ENCODE data around the gene ZBTB40. TPM values are rescaled to one million over a fixed set of nuclear protein-coding genes. Genes with fewer than 3 reads are reported as not detected.

Gene ZBTB40
- total RNA-seq, 2 donors from 2014 or later = 26.8 to 34.5 TPM

DNA sequence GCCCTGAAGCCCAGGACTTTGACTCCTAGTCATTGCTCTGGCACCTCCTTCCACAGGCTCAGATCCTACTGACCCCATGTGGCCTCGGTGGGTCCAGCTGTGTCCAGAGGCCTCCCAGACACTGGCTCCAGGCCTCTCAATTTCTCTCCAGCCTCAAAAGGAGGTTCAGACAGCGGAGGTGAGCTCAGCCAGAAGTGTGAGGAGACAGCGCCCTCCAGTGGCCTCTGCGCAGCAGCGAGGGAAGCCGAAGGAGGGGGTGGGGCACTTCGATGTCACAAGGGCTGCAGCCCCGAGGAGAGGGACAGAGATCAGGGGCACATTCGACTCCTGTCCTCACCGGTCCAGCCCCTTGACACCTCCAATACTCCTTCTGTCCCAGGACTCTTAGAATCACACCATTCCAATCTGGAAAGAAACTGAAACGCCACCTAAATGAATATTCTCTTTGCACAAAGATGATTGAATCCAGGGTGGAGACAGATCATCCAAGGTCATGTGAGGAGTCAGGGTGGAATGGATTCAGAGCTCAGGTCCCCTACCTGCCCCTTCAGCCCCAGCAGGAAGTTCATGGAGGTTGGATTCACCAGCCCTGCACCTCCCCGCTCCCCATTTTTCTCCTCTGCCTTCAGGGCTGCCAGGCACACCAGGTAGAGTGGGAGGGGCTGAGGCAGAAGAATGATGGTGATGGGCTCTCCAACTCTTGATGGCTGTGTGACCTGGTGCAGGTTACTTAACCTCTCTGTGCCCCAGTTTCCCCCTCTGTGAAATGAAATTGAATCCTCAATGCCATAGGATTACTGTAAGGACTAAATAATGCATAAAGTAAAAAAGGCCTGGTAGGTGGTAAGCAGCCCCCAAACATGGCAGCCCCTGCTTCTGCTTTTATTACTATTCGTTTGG is 34.8 kb upstream of the ZBTB40 start:
- peak; percentile 89 for ATAC-seq
- peak; percentile 22 to 71 (median 48) for DNase-seq
- Mint-ChIP-seq H3K27ac (no peak overlapping the region), H3K4me3 (peak overlapping the region; percentile 43), H3K27me3 (peaks cover 57% of the 10 kb centered on the region), H3K4me1 (peaks cover 5% of the 10 kb centered on the region), H3K36me3 (ENCODE audit: low read depth) (peaks cover 2% of the 10 kb centered on the region)
- H3K9me3 ChIP-seq (ENCODE audit: control insufficient read depth, low read length, poor library complexity, severe bottlenecking) = no peaks in the 10 kb centered on the region

DNA sequence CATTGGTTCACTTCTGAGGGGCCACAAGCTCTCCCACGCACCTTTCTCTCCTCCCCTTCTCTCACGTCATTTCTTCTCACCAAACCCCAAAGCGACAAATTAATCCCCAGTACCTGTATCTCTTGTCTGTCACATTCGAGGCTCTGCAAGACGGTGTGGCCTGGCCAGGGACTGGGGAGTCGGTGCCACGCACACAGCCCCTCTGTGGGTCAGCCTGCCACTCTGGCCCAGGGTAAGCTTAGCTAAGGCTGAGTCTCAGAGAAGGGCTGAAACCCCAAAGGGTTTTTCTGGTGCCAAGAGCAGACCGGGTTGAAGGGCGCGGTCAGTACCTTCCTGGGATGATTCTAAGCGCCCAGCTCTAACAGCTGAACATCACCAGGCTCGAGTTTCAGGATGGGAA is 34.2 kb upstream of the ZBTB40 start:
- Mint-ChIP-seq H3K27me3 (peaks cover 59% of the 10 kb centered on the region), H3K4me1 (peaks cover 5% of the 10 kb centered on the region), H3K4me3 (peak overlapping the region; percentile 57), H3K27ac (no peak overlapping the region), H3K36me3 (ENCODE audit: low read depth) (peaks cover 2% of the 10 kb centered on the region)
- DNase-seq = no peak
- no peaks in the 10 kb centered on the region for H3K9me3 ChIP-seq (ENCODE audit: control insufficient read depth, low read length, poor library complexity, severe bottlenecking)
- no peak for ATAC-seq

- Mint-ChIP-seq H3K4me1 (peaks cover 5% of the 10 kb centered on the region), H3K27me3 (peaks cover 56% of the 10 kb centered on the region), H3K4me3 (no peak overlapping the region), H3K27ac (no peak overlapping the region), H3K36me3 (ENCODE audit: low read depth) (peaks cover 2% of the 10 kb centered on the region)
- DNase-seq (no peak), ATAC-seq (no peak)
- H3K9me3 ChIP-seq (ENCODE audit: control insufficient read depth, low read length, poor library complexity, severe bottlenecking) = no peaks in the 10 kb centered on the region
Measured at GRCh38 chr1:22418312-22418711, 33.3 kb upstream of the ZBTB40 start.

DNA sequence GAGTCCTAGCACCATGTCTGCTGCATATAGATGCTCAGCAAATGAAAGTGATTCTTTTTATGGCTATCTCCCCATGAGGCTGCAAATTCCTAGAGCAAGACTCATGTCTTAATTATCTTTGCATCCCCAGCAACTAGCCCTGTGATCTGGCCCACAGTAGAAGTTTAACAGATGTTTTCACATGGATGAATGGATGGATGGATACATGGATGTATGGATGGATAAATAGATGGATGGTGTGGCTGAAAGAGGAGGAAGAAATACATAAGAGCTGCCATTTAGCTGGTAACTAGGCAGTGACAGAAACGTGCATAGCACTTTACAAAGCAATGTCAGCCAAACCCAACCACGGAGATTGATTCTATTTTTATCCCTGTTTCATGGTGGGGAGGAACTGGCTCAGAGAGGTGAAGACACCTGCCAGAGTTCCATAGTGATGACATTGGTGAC is 32.7 kb upstream of the ZBTB40 start:
- no peaks in the 10 kb centered on the region for H3K9me3 ChIP-seq (ENCODE audit: control insufficient read depth, low read length, poor library complexity, severe bottlenecking)
- H3K27ac Mint-ChIP-seq = no peak overlapping the region
- H3K4me1 Mint-ChIP-seq = peaks cover 5% of the 10 kb centered on the region
- DNase-seq = no peak
- H3K27me3 Mint-ChIP-seq = peaks cover 52% of the 10 kb centered on the region
- H3K4me3 Mint-ChIP-seq = no peak overlapping the region
- ATAC-seq = no peak
- peaks cover 2% of the 10 kb centered on the region for H3K36me3 Mint-ChIP-seq (ENCODE audit: low read depth)

- peaks cover 2% of the 10 kb centered on the region for H3K36me3 Mint-ChIP-seq (ENCODE audit: low read depth)
- no peak overlapping the region for H3K4me3 Mint-ChIP-seq
- peak; percentile 61 for ATAC-seq
- H3K27ac Mint-ChIP-seq = no peak overlapping the region
- H3K9me3 ChIP-seq (ENCODE audit: control insufficient read depth, low read length, poor library complexity, severe bottlenecking) = no peaks in the 10 kb centered on the region
- peaks cover 47% of the 10 kb centered on the region for H3K27me3 Mint-ChIP-seq
- peaks cover 5% of the 10 kb centered on the region for H3K4me1 Mint-ChIP-seq
- peak in 2 of 3 donors; percentile 18 to 22 for DNase-seq
Measured at GRCh38 chr1:22420455-22421053, 31.1 kb upstream of the ZBTB40 start.

DNA sequence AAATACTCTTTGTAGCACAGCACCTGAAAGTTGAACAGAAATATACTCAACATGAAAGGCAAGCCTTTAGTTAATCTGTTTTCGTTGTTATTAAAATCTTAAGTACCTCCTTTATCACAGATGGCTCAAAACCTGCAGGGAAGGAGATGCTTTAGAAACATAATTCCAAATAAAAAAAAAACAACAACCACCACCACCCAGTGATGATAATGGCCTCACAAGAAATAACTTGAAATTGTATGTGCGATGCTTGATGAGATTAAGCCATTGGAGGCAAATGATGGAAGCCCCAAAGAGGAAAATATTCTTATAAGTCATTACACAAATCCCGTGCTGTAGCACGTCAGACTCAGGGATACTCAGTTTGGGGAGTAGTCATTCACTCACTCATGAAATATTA is 24.9 kb upstream of the ZBTB40 start:
- no peak overlapping the region for H3K4me3 Mint-ChIP-seq
- peaks cover 2% of the 10 kb centered on the region for H3K4me1 Mint-ChIP-seq
- H3K36me3 Mint-ChIP-seq (ENCODE audit: low read depth) = no peaks in the 10 kb centered on the region
- H3K27me3 Mint-ChIP-seq = peaks cover 4% of the 10 kb centered on the region
- no peaks in the 10 kb centered on the region for H3K9me3 ChIP-seq (ENCODE audit: control insufficient read depth, low read length, poor library complexity, severe bottlenecking)
- DNase-seq = no peak
- no peak for ATAC-seq
- H3K27ac Mint-ChIP-seq = no peak overlapping the region

DNA sequence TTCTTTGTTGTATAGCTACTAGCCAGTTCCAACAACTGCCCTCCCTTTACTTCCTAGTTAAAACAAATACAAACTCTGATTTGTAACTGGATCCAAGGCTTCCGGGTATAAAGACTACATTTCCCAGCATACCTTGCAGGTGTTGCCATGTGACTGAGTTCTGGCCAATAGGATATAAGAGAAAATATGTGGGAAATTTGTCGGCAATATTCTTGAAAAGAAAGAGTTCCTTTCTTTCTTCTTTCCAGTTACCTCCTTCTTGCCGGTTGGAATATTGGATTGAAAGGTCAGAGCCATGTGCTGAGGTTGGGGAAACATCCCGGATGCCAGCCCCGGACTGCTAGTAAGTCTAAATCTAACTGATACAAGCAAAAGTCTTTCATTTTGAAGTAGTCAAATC is 23.0 kb upstream of the ZBTB40 start:
- Mint-ChIP-seq H3K27me3 (peaks cover 5% of the 10 kb centered on the region), H3K36me3 (ENCODE audit: low read depth) (no peaks in the 10 kb centered on the region), H3K4me3 (peak overlapping the region; percentile 73), H3K4me1 (peaks cover 2% of the 10 kb centered on the region), H3K27ac (peak overlapping the region; percentile 27)
- peak; percentile 96 for ATAC-seq
- no peaks in the 10 kb centered on the region for H3K9me3 ChIP-seq (ENCODE audit: control insufficient read depth, low read length, poor library complexity, severe bottlenecking)
- no peak for DNase-seq

GRCh38 chr1:22431965-22432364 is 19.7 kb upstream of the ZBTB40 start:
- H3K9me3 ChIP-seq (ENCODE audit: control insufficient read depth, low read length, poor library complexity, severe bottlenecking) = no peaks in the 10 kb centered on the region
- ATAC-seq (no peak), DNase-seq (no peak)
- no peak overlapping the region for H3K4me3 Mint-ChIP-seq
- peaks cover 4% of the 10 kb centered on the region for H3K36me3 Mint-ChIP-seq (ENCODE audit: low read depth)
- peaks cover 2% of the 10 kb centered on the region for H3K4me1 Mint-ChIP-seq
- peaks cover 21% of the 10 kb centered on the region for H3K27me3 Mint-ChIP-seq
- H3K27ac Mint-ChIP-seq = no peak overlapping the region

GRCh38 chr1:22434717-22435116 is 16.9 kb upstream of the ZBTB40 start:
- Mint-ChIP-seq H3K4me3 (no peak overlapping the region), H3K4me1 (no peaks in the 10 kb centered on the region), H3K36me3 (ENCODE audit: low read depth) (peaks cover 5% of the 10 kb centered on the region), H3K27me3 (peaks cover 23% of the 10 kb centered on the region), H3K27ac (no peak overlapping the region)
- no peaks in the 10 kb centered on the region for H3K9me3 ChIP-seq (ENCODE audit: control insufficient read depth, low read length, poor library complexity, severe bottlenecking)
- ATAC-seq (no peak), DNase-seq (no peak)

DNA sequence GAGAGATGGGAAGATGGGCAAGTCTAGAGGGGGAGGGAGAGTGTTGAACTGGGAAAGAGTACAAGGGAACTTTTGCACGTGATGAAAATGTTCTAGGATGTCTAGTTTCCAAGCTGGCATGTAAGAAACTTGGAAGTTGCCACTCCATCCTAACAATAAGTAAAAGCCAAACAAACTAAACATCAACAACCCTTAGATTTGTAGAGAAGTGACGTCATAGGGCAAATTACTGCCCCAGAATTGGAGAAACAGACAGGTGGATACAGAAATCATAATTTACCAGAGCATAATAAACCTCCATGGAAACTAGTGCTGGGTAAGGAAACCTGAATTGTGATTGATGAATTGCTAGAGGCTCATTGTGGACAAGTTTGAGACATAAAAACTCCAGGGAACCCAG is 14.7 kb upstream of the ZBTB40 start:
- DNase-seq (no peak), ATAC-seq (no peak)
- Mint-ChIP-seq H3K4me3 (no peak overlapping the region), H3K27ac (no peak overlapping the region), H3K36me3 (ENCODE audit: low read depth) (peaks cover 5% of the 10 kb centered on the region), H3K4me1 (no peaks in the 10 kb centered on the region), H3K27me3 (peaks cover 23% of the 10 kb centered on the region)
- H3K9me3 ChIP-seq (ENCODE audit: control insufficient read depth, low read length, poor library complexity, severe bottlenecking) = peaks cover 3% of the 10 kb centered on the region

- ATAC-seq = no peak
- H3K36me3 Mint-ChIP-seq (ENCODE audit: low read depth) = peaks cover 5% of the 10 kb centered on the region
- no peaks in the 10 kb centered on the region for H3K4me1 Mint-ChIP-seq
- H3K4me3 Mint-ChIP-seq = no peak overlapping the region
- DNase-seq = no peak
- H3K27me3 Mint-ChIP-seq = peaks cover 23% of the 10 kb centered on the region
- H3K27ac Mint-ChIP-seq = no peak overlapping the region
- peaks cover 3% of the 10 kb centered on the region for H3K9me3 ChIP-seq (ENCODE audit: control insufficient read depth, low read length, poor library complexity, severe bottlenecking)
Measured at GRCh38 chr1:22437573-22437972, 14.1 kb upstream of the ZBTB40 start.

- peaks cover 18% of the 10 kb centered on the region for H3K27me3 Mint-ChIP-seq
Measured at GRCh38 chr1:22440582-22440981, 11.1 kb upstream of the ZBTB40 start.

DNA sequence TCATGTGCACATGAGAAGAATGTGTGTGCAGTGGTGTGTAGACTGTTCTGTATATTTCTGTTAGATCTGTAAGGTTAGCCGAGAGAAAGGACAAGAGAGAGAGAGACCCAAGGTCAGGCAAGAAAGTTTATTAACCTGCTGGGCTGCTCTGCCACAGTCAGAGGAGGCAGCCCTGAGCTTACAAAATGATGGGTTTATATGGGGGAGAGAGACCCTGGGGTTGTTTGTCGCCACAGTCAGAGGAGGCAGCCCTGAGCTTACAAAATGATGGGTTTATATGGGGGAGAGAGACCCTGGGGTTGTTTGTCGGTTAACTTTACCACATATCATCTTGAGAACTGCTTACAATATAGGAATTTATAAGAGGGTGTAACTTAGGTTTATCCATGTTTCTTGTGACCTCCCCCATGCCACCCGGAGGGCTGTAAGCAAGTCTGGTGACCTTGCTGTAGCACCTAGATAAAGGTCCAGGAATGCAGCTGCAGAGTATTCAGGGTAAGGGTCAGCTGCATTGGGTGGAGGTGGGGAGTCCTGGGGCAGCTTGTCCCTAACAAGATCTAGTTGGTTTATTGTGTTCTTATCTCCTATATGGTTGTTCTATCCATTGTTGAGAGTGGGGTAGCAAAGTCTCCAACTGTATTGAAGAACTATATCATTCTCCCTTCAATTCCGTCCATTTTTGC is 9.3 kb upstream of the ZBTB40 start:
- Mint-ChIP-seq H3K27me3 (peaks cover 22% of the 10 kb centered on the region), H3K27ac (no peak overlapping the region), H3K36me3 (ENCODE audit: low read depth) (peaks cover 3% of the 10 kb centered on the region), H3K4me1 (peaks cover 2% of the 10 kb centered on the region), H3K4me3 (no peak overlapping the region)
- no peak for ATAC-seq
- DNase-seq = no peak
- H3K9me3 ChIP-seq (ENCODE audit: control insufficient read depth, low read length, poor library complexity, severe bottlenecking) = peaks cover 3% of the 10 kb centered on the region

More at GRCh38 chr1:22440582-22440981, 11.1 kb upstream of the ZBTB40 start:
- Mint-ChIP-seq H3K4me3 (no peak overlapping the region), H3K27ac (no peak overlapping the region), H3K36me3 (ENCODE audit: low read depth) (peaks cover 5% of the 10 kb centered on the region), H3K4me1 (no peaks in the 10 kb centered on the region)
- DNase-seq (no peak), ATAC-seq (no peak)
- peaks cover 3% of the 10 kb centered on the region for H3K9me3 ChIP-seq (ENCODE audit: control insufficient read depth, low read length, poor library complexity, severe bottlenecking)
